GM12865 (cell line): ENCODE measurements around the gene SHISAL1.

ENCODE experiments used
- DNase-seq: peaks from one replicate; pipeline ENCODE4 v3.0.0; 2010; ENCODE audit warnings: low read depth
- H3K4me3 ChIP-seq: 2 replicates; pipeline ENCODE4 v1.5.1; 2011; ENCODE audit warnings: mild to moderate bottlenecking, low read depth, low read length, control low read depth
- CTCF ChIP-seq: IDR thresholded peaks from 2 replicates; pipeline ENCODE4 v1.5.1; 2011; ENCODE audit warnings: low read length, control low read depth, low read depth, inconsistent platforms; ENCODE audit not compliant: insufficient read depth; ENCODE audit errors: missing control alignments

Gene SHISAL1

GRCh38 chr22:44292521-44292920 lies 20.2 kb downstream of the SHISAL1 start:
- no peak overlapping the region for H3K4me3 ChIP-seq
- TF ChIP-seq CTCF, result no peak
- no peak for DNase-seq

- no peak overlapping the region for H3K4me3 ChIP-seq
- no peak for DNase-seq
- TF ChIP-seq CTCF, result no peak
These were observed 20.9 kb downstream of the SHISAL1 start for GRCh38 chr22:44291674-44292360.

GRCh38 chr22:44291265-44291664 lies 21.5 kb downstream of the SHISAL1 start:
- DNase-seq, result no peak
- no peak for TF ChIP-seq CTCF
- H3K4me3 ChIP-seq, result no peak overlapping the region

GRCh38 chr22:44289414-44290171 lies 23.2 kb downstream of the SHISAL1 start:
- H3K4me3 ChIP-seq, result no peak overlapping the region
- no peak for TF ChIP-seq CTCF
- no peak for DNase-seq

GRCh38 chr22:44288913-44289312 lies 23.8 kb downstream of the SHISAL1 start:
- no peak overlapping the region for H3K4me3 ChIP-seq
- no peak for DNase-seq
- no peak for TF ChIP-seq CTCF

GRCh38 chr22:44287741-44288140 lies 25.0 kb downstream of the SHISAL1 start:
- DNase-seq, result no peak
- no peak overlapping the region for H3K4me3 ChIP-seq
- TF ChIP-seq CTCF, result no peak

- TF ChIP-seq CTCF, result no peak
- H3K4me3 ChIP-seq, result no peak overlapping the region
- DNase-seq, result no peak
These were observed 25.5 kb downstream of the SHISAL1 start for GRCh38 chr22:44287121-44287693.
